H7 (cell line): Measurements from ENCODE around the gene ANKS6. TPM values are rescaled to one million over a fixed set of nuclear protein-coding genes. Genes with fewer than 3 reads are reported as not detected.

ENCODE experiments used
- DNase-seq: peaks from one replicate; pipeline ENCODE4 v3.0.0; 2012
- H3K27me3 ChIP-seq: 2 replicates; pipeline ENCODE4 v1.6.0; 2011; ENCODE audit warnings: mild to moderate bottlenecking, low read length; ENCODE audit not compliant: control insufficient read depth, insufficient read depth
- H3K36me3 ChIP-seq: replicated peaks from 2 replicates; pipeline ENCODE4 v1.5.1; 2011; ENCODE audit warnings: low read length; ENCODE audit not compliant: control insufficient read depth, insufficient read depth
- H3K4me3 ChIP-seq: 2 replicates; pipeline ENCODE4 v1.5.1; 2011; ENCODE audit warnings: low read depth, mild to moderate bottlenecking, control low read depth, low read length, moderate library complexity; ENCODE audit not compliant: insufficient read depth
- total RNA-seq: library from RNA; depleted of rRNA; stranded (reverse); fragments of >200 nt; shearing (Covaris generic); gene quantifications from 2 replicates; pipeline ENCODE4 v1.2.3, GENCODE V29; 2014

The ANKS6 gene
- total RNA-seq, 1 experiment from 2014 or later: 51.0 TPM

- DNase-seq: peak; percentile 91
- Histone ChIP-seq H3K27me3 (peaks cover 51% of the 10 kb centered on the region), H3K36me3 (no peaks in the 10 kb centered on the region), H3K4me3 (peak overlapping the region; percentile 25; the same call in 1 of the 2 replicates)
Measured at GRCh38 chr9:98707166-98708102, 88.9 kb downstream of the ANKS6 start.

GRCh38 chr9:98706651-98707165, 89.6 kb downstream of the ANKS6 start:
- Histone ChIP-seq H3K36me3 (no peaks in the 10 kb centered on the region), H3K27me3 (peaks cover 50% of the 10 kb centered on the region), H3K4me3 (no peak overlapping the region)
- no peak for DNase-seq

GRCh38 chr9:98702835-98703380, 93.4 kb downstream of the ANKS6 start:
- peaks cover 20% of the 10 kb centered on the region for H3K27me3 ChIP-seq
- H3K4me3 ChIP-seq: no peak overlapping the region
- H3K36me3 ChIP-seq: no peaks in the 10 kb centered on the region
- no peak for DNase-seq

GRCh38 chr9:98702340-98702739, 94.0 kb downstream of the ANKS6 start:
- Histone ChIP-seq H3K27me3 (peaks cover 14% of the 10 kb centered on the region), H3K4me3 (no peak overlapping the region), H3K36me3 (no peaks in the 10 kb centered on the region)
- no peak for DNase-seq

- no peaks in the 10 kb centered on the region for H3K36me3 ChIP-seq
- peaks cover 7% of the 10 kb centered on the region for H3K27me3 ChIP-seq
- DNase-seq: no peak
- no peak overlapping the region for H3K4me3 ChIP-seq
Measured at GRCh38 chr9:98701576-98701975, 94.8 kb downstream of the ANKS6 start.

GRCh38 chr9:98700801-98701200, 95.6 kb downstream of the ANKS6 start:
- Histone ChIP-seq H3K27me3 (no peaks in the 10 kb centered on the region; the same call in 1 of the 2 replicates), H3K36me3 (no peaks in the 10 kb centered on the region), H3K4me3 (no peak overlapping the region)
- DNase-seq: no peak

- H3K4me3 ChIP-seq: no peak overlapping the region
- DNase-seq: no peak
- H3K36me3 ChIP-seq: no peaks in the 10 kb centered on the region
- H3K27me3 ChIP-seq: no peaks in the 10 kb centered on the region; the same call in 1 of the 2 replicates
Measured at GRCh38 chr9:98698856-98699255, 97.5 kb downstream of the ANKS6 start.

DNA sequence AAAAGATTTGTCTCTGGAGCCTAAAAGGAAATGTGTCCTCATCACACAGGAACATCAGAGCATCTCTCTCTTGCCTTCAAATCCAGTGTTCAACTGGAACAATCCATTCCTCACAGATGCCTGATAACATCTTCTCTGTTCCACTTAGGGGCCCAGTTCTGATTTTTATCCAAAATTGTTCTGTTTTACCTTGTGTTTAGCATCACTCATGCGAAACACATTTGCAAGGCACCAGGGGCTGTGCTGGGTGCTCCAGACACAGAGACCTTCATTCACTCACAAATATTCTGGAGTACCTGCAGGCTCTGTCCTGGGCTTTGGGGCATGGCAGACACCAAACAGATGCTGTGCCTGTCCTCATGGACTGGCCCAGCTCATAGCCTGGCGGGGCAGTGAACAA, 101.4 kb downstream of the ANKS6 start:
- DNase-seq: no peak
- H3K36me3 ChIP-seq: no peaks in the 10 kb centered on the region
- no peak overlapping the region for H3K4me3 ChIP-seq
- no peaks in the 10 kb centered on the region; the same call in 1 of the 2 replicates for H3K27me3 ChIP-seq

DNA sequence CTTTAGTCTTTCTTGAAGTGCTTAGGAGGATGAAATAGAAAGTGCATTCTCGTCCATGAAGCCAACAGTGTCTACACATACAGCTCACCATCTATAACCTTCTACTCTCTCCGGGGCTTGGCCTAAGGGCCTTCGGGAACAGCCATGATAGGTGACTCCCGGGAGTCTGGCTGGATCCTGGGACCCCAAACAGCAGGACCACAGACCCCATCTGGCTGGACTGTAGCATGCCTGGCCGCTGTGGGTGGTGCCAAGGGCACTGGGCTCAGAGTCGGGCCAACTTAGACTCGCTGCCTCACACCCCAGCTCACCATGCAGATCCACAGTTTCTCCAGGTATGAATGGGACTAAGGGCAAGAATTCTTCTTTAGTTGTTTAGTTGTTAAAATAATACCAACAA, 104.0 kb downstream of the ANKS6 start:
- H3K4me3 ChIP-seq: no peak overlapping the region
- H3K36me3 ChIP-seq: no peaks in the 10 kb centered on the region
- no peak for DNase-seq
- H3K27me3 ChIP-seq: no peaks in the 10 kb centered on the region

DNA sequence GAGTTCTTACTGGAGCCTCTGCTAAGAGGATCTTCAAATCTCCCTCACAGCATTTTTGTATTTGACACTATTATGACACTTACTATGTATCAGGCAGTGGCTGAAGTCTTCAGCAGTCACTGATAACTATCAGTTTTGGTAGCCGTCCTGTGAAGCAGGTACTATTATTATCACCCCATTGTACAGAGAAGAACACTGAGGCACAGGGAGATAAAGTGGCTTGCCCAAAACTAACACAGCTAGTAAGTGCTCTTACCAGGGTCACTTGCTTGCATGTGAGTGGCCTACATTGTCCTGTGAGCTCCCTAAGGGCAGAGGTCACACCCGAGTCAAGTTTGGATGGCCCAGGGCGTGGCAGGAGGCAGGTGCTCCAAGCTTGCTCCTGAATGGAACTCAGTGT, 104.5 kb downstream of the ANKS6 start:
- Histone ChIP-seq H3K36me3 (no peaks in the 10 kb centered on the region), H3K4me3 (no peak overlapping the region), H3K27me3 (no peaks in the 10 kb centered on the region)
- no peak for DNase-seq

GRCh38 chr9:98690686-98691085, 105.7 kb downstream of the ANKS6 start:
- no peak overlapping the region for H3K4me3 ChIP-seq
- no peak for DNase-seq
- no peaks in the 10 kb centered on the region for H3K27me3 ChIP-seq
- no peaks in the 10 kb centered on the region for H3K36me3 ChIP-seq

DNA sequence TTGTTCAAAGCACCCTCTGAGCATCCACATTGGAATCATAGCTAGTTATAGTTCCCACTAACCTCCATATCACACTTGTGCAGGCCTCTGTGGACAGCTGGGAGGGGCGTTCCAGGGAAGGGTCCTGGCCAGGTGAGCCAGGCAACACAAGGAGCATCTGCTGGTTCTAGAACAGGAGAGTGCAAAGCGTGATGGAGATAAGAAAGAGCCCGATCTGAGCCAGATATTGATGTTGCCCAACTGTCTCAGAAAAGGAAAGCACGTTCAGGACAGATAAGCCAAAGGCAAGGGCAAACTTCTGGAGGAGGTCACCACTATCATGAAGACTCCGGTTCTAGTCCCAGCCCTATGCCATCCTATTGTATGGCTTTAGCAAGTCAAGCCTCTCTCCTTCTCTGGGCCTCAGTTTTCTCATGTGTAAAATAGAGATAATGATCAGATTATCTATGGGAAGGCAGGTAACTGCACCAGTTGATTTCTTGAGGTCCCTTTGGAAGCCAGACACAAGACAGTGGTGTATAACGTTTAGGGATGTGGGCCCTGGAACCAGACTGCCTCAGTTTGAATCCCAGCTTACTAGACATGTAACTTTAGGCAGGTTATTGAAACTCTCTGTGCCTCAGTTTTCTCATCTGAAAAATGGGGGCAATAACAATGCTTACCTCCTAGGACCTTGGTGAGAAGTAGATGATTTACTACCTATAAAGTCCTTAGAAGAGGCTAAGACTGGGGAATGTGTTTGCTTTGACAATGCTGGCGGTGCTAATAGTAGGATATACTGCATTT, 107.5 kb downstream of the ANKS6 start:
- Histone ChIP-seq H3K27me3 (no peaks in the 10 kb centered on the region), H3K4me3 (no peak overlapping the region), H3K36me3 (no peaks in the 10 kb centered on the region)
- DNase-seq: no peak

GRCh38 chr9:98687911-98688310, 108.4 kb downstream of the ANKS6 start:
- Histone ChIP-seq H3K4me3 (no peak overlapping the region), H3K27me3 (no peaks in the 10 kb centered on the region), H3K36me3 (no peaks in the 10 kb centered on the region)
- no peak for DNase-seq

- H3K36me3 ChIP-seq: no peaks in the 10 kb centered on the region
- no peak overlapping the region for H3K4me3 ChIP-seq
- H3K27me3 ChIP-seq: no peaks in the 10 kb centered on the region
- DNase-seq: no peak
Measured at GRCh38 chr9:98686961-98687855, 109.1 kb downstream of the ANKS6 start.
